Chondrocyte (in vitro differentiated cells): Measurements from ENCODE around the gene GUCY2D. TPM values are rescaled to one million over a fixed set of nuclear protein-coding genes. Genes with fewer than 3 reads are reported as not detected.

Experiments
- DNase-seq: peaks from one replicate; pipeline ENCODE4 v3.0.0; 2021; ENCODE audit warnings: mixed read lengths, low spot score
- H3K27ac Mint-ChIP-seq: one replicate; pipeline ENCODE4 v1.8.0; 2021; ENCODE audit warnings: mild to moderate bottlenecking, moderate library complexity, mixed read lengths; ENCODE audit not compliant: unreplicated experiment
- H3K27me3 Mint-ChIP-seq: 2 replicates; pipeline ENCODE4 v1.8.0; 2021; ENCODE audit warnings: low read depth, mixed read lengths
- H3K36me3 Mint-ChIP-seq: 2 replicates; pipeline ENCODE4 v1.8.0; 2021; ENCODE audit warnings: low read depth, mixed read lengths
- H3K4me1 Mint-ChIP-seq: 2 replicates; pipeline ENCODE4 v1.8.0; 2021; ENCODE audit warnings: low read depth, mild to moderate bottlenecking, mixed read lengths
- H3K4me3 Mint-ChIP-seq: one replicate; pipeline ENCODE4 v1.8.0; 2021; ENCODE audit warnings: mild to moderate bottlenecking, moderate library complexity, mixed read lengths; ENCODE audit not compliant: unreplicated experiment
- H3K9me3 Mint-ChIP-seq: 2 replicates; pipeline ENCODE4 v1.8.0; 2021; ENCODE audit warnings: low read depth, mixed read lengths
- total RNA-seq: library from RNA; stranded (reverse); gene quantifications from 3 replicates; pipeline ENCODE4 v1.2.1, GENCODE V29; 2021
- TF ChIP-seq, protein P1 (sequence below): fragments of 200-600 bp; sonication (generic); IDR thresholded peaks from 2 replicates; pipeline ENCODE4 v1.5.0; 2021; ENCODE audit warnings: antibody characterized with exemption, mild to moderate bottlenecking, moderate library complexity

Gene GUCY2D
- total RNA-seq, 1 donor from 2014 or later: not detected

- Mint-ChIP-seq H3K27me3 (peaks cover 11% of the 10 kb centered on the region), H3K4me1 (no peaks in the 10 kb centered on the region), H3K4me3 (no peak overlapping the region), H3K27ac (no peak overlapping the region), H3K36me3 (peaks cover 9% of the 10 kb centered on the region), H3K9me3 (peaks cover 11% of the 10 kb centered on the region)
- DNase-seq: no peak
- TF ChIP-seq, protein P1, sequence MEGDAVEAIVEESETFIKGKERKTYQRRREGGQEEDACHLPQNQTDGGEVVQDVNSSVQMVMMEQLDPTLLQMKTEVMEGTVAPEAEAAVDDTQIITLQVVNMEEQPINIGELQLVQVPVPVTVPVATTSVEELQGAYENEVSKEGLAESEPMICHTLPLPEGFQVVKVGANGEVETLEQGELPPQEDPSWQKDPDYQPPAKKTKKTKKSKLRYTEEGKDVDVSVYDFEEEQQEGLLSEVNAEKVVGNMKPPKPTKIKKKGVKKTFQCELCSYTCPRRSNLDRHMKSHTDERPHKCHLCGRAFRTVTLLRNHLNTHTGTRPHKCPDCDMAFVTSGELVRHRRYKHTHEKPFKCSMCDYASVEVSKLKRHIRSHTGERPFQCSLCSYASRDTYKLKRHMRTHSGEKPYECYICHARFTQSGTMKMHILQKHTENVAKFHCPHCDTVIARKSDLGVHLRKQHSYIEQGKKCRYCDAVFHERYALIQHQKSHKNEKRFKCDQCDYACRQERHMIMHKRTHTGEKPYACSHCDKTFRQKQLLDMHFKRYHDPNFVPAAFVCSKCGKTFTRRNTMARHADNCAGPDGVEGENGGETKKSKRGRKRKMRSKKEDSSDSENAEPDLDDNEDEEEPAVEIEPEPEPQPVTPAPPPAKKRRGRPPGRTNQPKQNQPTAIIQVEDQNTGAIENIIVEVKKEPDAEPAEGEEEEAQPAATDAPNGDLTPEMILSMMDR: no peak
Observed at GRCh38 chr17:7974638-7975131, 27.7 kb upstream of the GUCY2D start.

DNA sequence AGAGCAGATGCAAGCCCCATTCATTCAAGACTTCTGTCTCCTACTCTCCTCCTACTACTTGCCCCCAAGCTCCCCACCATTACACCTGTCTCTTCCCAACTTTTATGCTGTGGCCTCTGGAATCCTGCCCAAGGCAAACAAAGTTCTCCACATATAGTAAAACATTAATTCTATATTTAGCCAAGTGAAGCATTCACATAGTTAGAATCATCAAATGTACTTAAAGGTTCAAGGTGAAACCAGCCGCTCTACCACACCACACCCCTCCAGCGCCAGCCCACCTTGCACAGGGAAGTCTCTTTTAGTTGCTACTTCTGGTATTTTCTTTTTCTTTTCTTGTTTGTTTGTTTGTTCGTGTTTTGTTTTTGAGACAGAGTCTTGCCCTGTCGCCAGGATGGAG lies 25.4 kb upstream of the GUCY2D start:
- H3K27ac Mint-ChIP-seq: no peak overlapping the region
- H3K36me3 Mint-ChIP-seq: peaks cover 9% of the 10 kb centered on the region
- no peak for DNase-seq
- H3K4me1 Mint-ChIP-seq: no peaks in the 10 kb centered on the region
- TF ChIP-seq, protein P1: no peak
- peaks cover 7% of the 10 kb centered on the region for H3K27me3 Mint-ChIP-seq
- H3K4me3 Mint-ChIP-seq: no peak overlapping the region
- H3K9me3 Mint-ChIP-seq: peaks cover 11% of the 10 kb centered on the region

DNA sequence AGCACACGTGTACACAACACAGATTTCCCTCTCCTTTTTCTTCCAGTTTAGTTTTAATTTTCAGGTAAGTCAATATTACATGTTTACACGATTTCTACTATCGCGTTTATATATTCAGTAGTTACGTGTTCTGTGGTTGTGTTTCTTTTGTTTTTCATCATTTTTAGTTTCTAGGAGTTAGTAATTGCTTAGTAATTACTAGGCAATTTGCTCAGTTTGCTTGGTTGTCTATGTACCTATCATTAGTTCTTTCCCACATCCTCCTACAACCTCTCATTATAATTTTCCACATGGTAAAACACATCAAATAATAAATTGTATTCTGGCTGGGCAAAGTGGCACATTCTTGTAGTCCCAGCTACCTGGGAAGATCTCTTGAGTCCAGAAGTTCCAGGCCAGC lies 24.6 kb upstream of the GUCY2D start:
- Mint-ChIP-seq H3K27ac (no peak overlapping the region), H3K36me3 (peaks cover 9% of the 10 kb centered on the region), H3K4me1 (no peaks in the 10 kb centered on the region), H3K27me3 (peaks cover 7% of the 10 kb centered on the region), H3K9me3 (peaks cover 11% of the 10 kb centered on the region), H3K4me3 (no peak overlapping the region)
- DNase-seq: no peak
- TF ChIP-seq, protein P1: no peak

DNA sequence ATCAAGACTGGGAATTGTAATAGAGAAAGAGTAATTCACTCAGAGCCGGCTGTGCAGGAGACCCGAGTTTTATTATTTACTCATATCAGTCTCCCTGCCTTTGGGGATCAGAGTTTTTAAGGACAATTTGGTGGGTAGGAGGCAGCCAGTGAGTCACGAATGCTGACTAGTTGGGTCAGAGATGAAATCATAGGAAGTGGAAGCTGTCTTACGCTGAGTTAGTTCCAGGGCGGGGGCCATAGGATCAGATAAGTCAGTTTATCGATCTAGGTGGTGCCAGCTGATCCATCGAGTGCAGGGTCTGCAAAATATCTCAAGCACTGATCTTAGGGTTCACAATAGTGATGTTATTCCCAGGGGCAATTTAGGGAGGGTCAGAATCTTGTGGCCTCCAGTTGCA lies 20.2 kb upstream of the GUCY2D start:
- no peak for DNase-seq
- H3K27ac Mint-ChIP-seq: no peak overlapping the region
- no peaks in the 10 kb centered on the region for H3K9me3 Mint-ChIP-seq
- peaks cover 4% of the 10 kb centered on the region for H3K27me3 Mint-ChIP-seq
- TF ChIP-seq, protein P1: no peak
- H3K4me1 Mint-ChIP-seq: no peaks in the 10 kb centered on the region
- no peak overlapping the region for H3K4me3 Mint-ChIP-seq
- no peaks in the 10 kb centered on the region for H3K36me3 Mint-ChIP-seq

DNA sequence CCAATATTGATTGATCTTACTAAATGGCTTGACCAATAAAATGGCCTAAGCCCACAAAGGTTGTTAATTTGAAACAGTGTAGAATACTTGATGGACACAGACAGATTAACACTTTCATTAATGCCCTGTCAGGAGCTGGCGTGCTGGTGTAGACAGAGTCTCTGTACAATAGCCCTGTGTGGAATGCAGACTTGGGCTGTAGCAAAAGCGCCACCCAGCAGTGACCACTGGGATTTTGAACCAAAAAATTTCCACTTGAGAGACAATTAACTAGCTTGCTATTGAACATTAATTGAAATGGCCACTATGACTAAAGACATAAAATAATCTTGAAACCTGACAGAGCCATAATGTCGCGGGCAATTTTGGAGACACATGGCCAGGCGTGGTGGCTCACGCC lies 19.7 kb upstream of the GUCY2D start:
- Mint-ChIP-seq H3K27ac (no peak overlapping the region), H3K9me3 (no peaks in the 10 kb centered on the region), H3K4me1 (no peaks in the 10 kb centered on the region), H3K27me3 (peaks cover 8% of the 10 kb centered on the region), H3K36me3 (no peaks in the 10 kb centered on the region), H3K4me3 (no peak overlapping the region)
- TF ChIP-seq, protein P1: peak; percentile 52
- DNase-seq: no peak
